ENCODE data around the gene RAB3C. TPM values are rescaled to one million over a fixed set of nuclear protein-coding genes. Genes with fewer than 3 reads are reported as not detected.
A peak's percentile ranks its signal among the peaks of the same experiment; 100 is the strongest.

Gene RAB3C
- total RNA-seq, 1 experiment from 2014 or later = 13.3 TPM

DNA sequence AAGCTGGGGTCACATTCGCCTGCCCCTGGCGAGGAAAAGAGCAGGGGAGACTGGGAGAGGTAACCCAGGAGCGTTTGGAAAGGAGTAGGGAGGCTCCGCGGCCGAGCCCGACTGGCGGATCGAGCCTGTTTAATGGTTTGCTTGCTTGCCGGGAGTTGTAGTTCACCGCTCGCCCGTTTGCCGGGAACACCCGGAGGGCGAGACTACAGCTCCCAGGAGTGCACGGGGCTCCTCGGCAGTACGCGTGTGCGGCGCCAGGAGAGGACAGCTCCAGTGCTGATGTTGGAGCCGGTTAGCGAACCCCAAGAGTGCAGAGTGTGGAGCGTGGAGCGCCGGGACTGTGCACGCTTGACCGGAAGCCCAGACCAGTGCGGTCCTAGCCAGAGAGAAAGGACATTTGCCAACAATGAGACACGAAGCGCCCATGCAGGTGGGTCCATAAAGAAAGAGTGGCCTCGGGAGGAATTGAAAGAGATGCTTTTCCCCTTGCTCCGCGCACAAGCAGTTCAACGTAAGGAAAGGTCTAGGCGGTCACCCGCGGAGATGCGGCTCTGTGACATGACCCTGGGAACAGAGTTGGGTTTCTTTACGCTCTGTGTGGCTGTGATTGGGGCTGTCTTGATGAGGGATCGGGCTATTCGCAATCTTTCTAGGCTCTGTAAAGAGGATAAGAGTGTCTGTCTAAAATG lies at the start of gene RAB3C (continued):
- TF ChIP-seq, protein P1, sequence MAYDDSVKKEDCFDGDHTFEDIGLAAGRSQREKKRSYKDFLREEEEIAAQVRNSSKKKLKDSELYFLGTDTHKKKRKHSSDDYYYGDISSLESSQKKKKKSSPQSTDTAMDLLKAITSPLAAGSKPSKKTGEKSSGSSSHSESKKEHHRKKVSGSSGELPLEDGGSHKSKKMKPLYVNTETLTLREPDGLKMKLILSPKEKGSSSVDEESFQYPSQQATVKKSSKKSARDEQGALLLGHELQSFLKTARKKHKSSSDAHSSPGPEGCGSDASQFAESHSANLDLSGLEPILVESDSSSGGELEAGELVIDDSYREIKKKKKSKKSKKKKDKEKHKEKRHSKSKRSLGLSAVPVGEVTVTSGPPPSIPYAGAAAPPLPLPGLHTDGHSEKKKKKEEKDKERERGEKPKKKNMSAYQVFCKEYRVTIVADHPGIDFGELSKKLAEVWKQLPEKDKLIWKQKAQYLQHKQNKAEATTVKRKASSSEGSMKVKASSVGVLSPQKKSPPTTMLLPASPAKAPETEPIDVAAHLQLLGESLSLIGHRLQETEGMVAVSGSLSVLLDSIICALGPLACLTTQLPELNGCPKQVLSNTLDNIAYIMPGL (CRISPR knock-in tag; IDR thresholded peaks at IDR 0.05) = peak; percentile 55; the same call in 1 of the 2 replicates
- TF ChIP-seq CREM (CRISPR knock-in tag; IDR thresholded peaks at IDR 0.05) = peak; percentile 93
- TF ChIP-seq EMX1 (CRISPR knock-in tag; IDR thresholded peaks at IDR 0.05) = no peak
- no peak for TF ChIP-seq ZNF232 (CRISPR knock-in tag; IDR thresholded peaks at IDR 0.05)
- no peak; the same call in 1 of the 2 replicates for TF ChIP-seq ZNF138 (CRISPR knock-in tag; conservative IDR thresholded peaks at IDR 0.05)
- no peak for TF ChIP-seq ZNF317 (CRISPR knock-in tag; IDR thresholded peaks at IDR 0.05; ENCODE audit: borderline replicate concordance, low read depth)
- TF ChIP-seq ZNF219 (CRISPR knock-in tag; IDR thresholded peaks at IDR 0.05; ENCODE audit: borderline replicate concordance) = no peak
- no peak for TF ChIP-seq E2F1 (CRISPR knock-in tag; IDR thresholded peaks at IDR 0.05)
- TF ChIP-seq ZNF671 (CRISPR knock-in tag; IDR thresholded peaks at IDR 0.05) = no peak
- peak; percentile 79 for TF ChIP-seq SP1 (CRISPR knock-in tag; conservative IDR thresholded peaks at IDR 0.05)
- no peak for TF ChIP-seq JUN (CRISPR knock-in tag; IDR thresholded peaks at IDR 0.05)
- no peak for TF ChIP-seq ATF2 (CRISPR knock-in tag; IDR thresholded peaks at IDR 0.05; ENCODE audit: borderline replicate concordance, low read depth)
- TF ChIP-seq ZBTB21 (CRISPR knock-in tag; IDR thresholded peaks at IDR 0.05; ENCODE audit: borderline replicate concordance) = peak; percentile 68; the same call in 1 of the 2 replicates
- TF ChIP-seq, protein P2, sequence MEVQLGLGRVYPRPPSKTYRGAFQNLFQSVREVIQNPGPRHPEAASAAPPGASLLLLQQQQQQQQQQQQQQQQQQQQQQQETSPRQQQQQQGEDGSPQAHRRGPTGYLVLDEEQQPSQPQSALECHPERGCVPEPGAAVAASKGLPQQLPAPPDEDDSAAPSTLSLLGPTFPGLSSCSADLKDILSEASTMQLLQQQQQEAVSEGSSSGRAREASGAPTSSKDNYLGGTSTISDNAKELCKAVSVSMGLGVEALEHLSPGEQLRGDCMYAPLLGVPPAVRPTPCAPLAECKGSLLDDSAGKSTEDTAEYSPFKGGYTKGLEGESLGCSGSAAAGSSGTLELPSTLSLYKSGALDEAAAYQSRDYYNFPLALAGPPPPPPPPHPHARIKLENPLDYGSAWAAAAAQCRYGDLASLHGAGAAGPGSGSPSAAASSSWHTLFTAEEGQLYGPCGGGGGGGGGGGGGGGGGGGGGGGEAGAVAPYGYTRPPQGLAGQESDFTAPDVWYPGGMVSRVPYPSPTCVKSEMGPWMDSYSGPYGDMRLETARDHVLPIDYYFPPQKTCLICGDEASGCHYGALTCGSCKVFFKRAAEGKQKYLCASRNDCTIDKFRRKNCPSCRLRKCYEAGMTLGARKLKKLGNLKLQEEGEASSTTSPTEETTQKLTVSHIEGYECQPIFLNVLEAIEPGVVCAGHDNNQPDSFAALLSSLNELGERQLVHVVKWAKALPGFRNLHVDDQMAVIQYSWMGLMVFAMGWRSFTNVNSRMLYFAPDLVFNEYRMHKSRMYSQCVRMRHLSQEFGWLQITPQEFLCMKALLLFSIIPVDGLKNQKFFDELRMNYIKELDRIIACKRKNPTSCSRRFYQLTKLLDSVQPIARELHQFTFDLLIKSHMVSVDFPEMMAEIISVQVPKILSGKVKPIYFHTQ (CRISPR knock-in tag; IDR thresholded peaks at IDR 0.05) = no peak
- TF ChIP-seq ZNF121 (CRISPR knock-in tag; IDR thresholded peaks at IDR 0.05) = peak; percentile 21; the same call in 1 of the 2 replicates
- TF ChIP-seq TEAD1 (CRISPR knock-in tag; IDR thresholded peaks at IDR 0.05) = no peak
- TF ChIP-seq PRRX2 (CRISPR knock-in tag; IDR thresholded peaks at IDR 0.05) = no peak
- TF ChIP-seq NR1H2 (CRISPR knock-in tag; IDR thresholded peaks at IDR 0.05) = no peak
- TF ChIP-seq NR2C2 (CRISPR knock-in tag; IDR thresholded peaks at IDR 0.05) = no peak
- TF ChIP-seq, protein P3, sequence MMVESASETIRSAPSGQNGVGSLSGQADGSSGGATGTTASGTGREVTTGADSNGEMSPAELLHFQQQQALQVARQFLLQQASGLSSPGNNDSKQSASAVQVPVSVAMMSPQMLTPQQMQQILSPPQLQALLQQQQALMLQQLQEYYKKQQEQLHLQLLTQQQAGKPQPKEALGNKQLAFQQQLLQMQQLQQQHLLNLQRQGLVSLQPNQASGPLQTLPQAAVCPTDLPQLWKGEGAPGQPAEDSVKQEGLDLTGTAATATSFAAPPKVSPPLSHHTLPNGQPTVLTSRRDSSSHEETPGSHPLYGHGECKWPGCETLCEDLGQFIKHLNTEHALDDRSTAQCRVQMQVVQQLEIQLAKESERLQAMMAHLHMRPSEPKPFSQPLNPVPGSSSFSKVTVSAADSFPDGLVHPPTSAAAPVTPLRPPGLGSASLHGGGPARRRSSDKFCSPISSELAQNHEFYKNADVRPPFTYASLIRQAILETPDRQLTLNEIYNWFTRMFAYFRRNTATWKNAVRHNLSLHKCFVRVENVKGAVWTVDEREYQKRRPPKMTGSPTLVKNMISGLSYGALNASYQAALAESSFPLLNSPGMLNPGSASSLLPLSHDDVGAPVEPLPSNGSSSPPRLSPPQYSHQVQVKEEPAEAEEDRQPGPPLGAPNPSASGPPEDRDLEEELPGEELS (CRISPR knock-in tag; IDR thresholded peaks at IDR 0.05) = no peak; the same call in 1 of the 2 replicates
- TF ChIP-seq CREB1 (CRISPR knock-in tag; IDR thresholded peaks at IDR 0.05) = no peak; the same call in 1 of the 2 replicates
- TF ChIP-seq IRF1 (CRISPR knock-in tag; IDR thresholded peaks at IDR 0.05) = no peak
- peak; percentile 44 for TF ChIP-seq USF2 (CRISPR knock-in tag; IDR thresholded peaks at IDR 0.05)
- no peak for TF ChIP-seq STAT6 (CRISPR knock-in tag; conservative IDR thresholded peaks at IDR 0.05; ENCODE audit: low read depth)
- TF ChIP-seq MAX (CRISPR knock-in tag; IDR thresholded peaks at IDR 0.05) = peak; percentile 69; the same call in 1 of the 2 replicates
